Lower leg skin (tissue), 4 donors: ENCODE data around the gene SSUH2. TPM values are rescaled to one million over a fixed set of nuclear protein-coding genes. Genes with fewer than 3 reads are reported as not detected.
A peak's percentile ranks its signal among the peaks of the same experiment; 100 is the strongest.

Experiments used
- DNase-seq, 2 donors: peaks; one replicate each; pipeline ENCODE4 v3.0.0-alpha.2; 2019; ENCODE audit warnings: low spot score in 2 of 2
- H3K4me3 ChIP-seq: fragments of 200-600 bp; sonication (generic); 2 replicates; pipeline ENCODE4 v1.5.1; 2017; ENCODE audit warnings: mild to moderate bottlenecking, low read depth; ENCODE audit not compliant: poor library complexity, severe bottlenecking
- CTCF ChIP-seq, 3 donors: fragments of 450-650 bp; IDR thresholded peaks; one replicate each; pipeline ENCODE4 v1.5.1; 2016; ENCODE audit warnings: antibody characterized with exemption in 3 of 3, mild to moderate bottlenecking in 3 of 3, moderate library complexity in 2 of 3
- POLR2A ChIP-seq, 2 donors: fragments of 450-650 bp; IDR thresholded peaks; one replicate each; pipeline ENCODE4 v1.6.1; 2016 to 2017; ENCODE audit warnings: antibody characterized with exemption in 2 of 2, mild to moderate bottlenecking in 1 of 2, moderate library complexity in 1 of 2
- WGBS, 2 donors: methylation state at CpG; one replicate each; pipeline ENCODE4 v1.1.5; 2018; 5-methylcytosine and 5-hydroxymethylcytosine counted together
- intact Hi-C: fragments of 100-400 bp; cut with DNase I; formaldehyde crosslinking; loops from one replicate; pipeline ENCODE4 v1.15.0; 2023; ENCODE audit warnings: low total_unique reads
- total RNA-seq, 4 donors: library from RNA; depleted of rRNA; stranded (reverse); fragments of >200 nt; gene quantifications; one replicate each; pipeline ENCODE4 v1.1.0, GENCODE V29; 2016

Gene SSUH2
- total RNA-seq, 4 donors from 2014 or later, result 0.52 to 0.76 TPM; not detected in 2

GRCh38 chr3:8603115-8603710 is 41.4 kb downstream of the SSUH2 start:
- DNase-seq, result peak in 1 of 2 donors; percentile 78
- TF ChIP-seq POLR2A (IDR thresholded peaks at IDR 0.05), result no peak
- TF ChIP-seq CTCF (IDR thresholded peaks at IDR 0.05), result no peak
- 39 to 47% methylated on average over 9 of the region's 9 CpGs for WGBS, 2 donors
- intact Hi-C loops, result no loop called here
- no peak overlapping the region for H3K4me3 ChIP-seq

GRCh38 chr3:8600457-8600856 is 44.1 kb downstream of the SSUH2 start:
- intact Hi-C loops, result no loop called here
- DNase-seq, result no peak

GRCh38 chr3:8599146-8599545 is 45.5 kb downstream of the SSUH2 start:
- WGBS, 2 donors, result 58 to 75% methylated on average over 3 of the region's 3 CpGs
- no peak overlapping the region for H3K4me3 ChIP-seq
- TF ChIP-seq CTCF (IDR thresholded peaks at IDR 0.05) (no peak), POLR2A (IDR thresholded peaks at IDR 0.05) (no peak)
- intact Hi-C loops, result no loop called here
- no peak for DNase-seq

More at GRCh38 chr3:8600457-8600856, 44.1 kb downstream of the SSUH2 start:
- TF ChIP-seq POLR2A (IDR thresholded peaks at IDR 0.05) (no peak), CTCF (IDR thresholded peaks at IDR 0.05) (no peak)
- no peak overlapping the region for H3K4me3 ChIP-seq

GRCh38 chr3:8597219-8597853 is 47.3 kb downstream of the SSUH2 start:
- WGBS, 2 donors, result 70 to 80% methylated on average over 7 of the region's 7 CpGs
- no peak for TF ChIP-seq POLR2A (IDR thresholded peaks at IDR 0.05)
- no peak for TF ChIP-seq CTCF (IDR thresholded peaks at IDR 0.05)
- intact Hi-C loops, result no loop called here

GRCh38 chr3:8596321-8597218 is 48.0 kb downstream of the SSUH2 start:
- peak in 1 of 2 donors; percentile 16 for DNase-seq
- H3K4me3 ChIP-seq, result no peak overlapping the region
- TF ChIP-seq CTCF (IDR thresholded peaks at IDR 0.05) (no peak), POLR2A (IDR thresholded peaks at IDR 0.05) (no peak)
- intact Hi-C loops, result no loop called here
- WGBS, 2 donors, result 73 to 78% methylated on average over 18 of the region's 18 CpGs

More at GRCh38 chr3:8597219-8597853, 47.3 kb downstream of the SSUH2 start:
- H3K4me3 ChIP-seq, result no peak overlapping the region
- DNase-seq, result no peak
